GM23338 (cell line): ENCODE results near the gene TMEM132D. TPM values are rescaled to one million over a fixed set of nuclear protein-coding genes. Genes with fewer than 3 reads are reported as not detected.

Experiments
- ATAC-seq: fragments of 200-7000 bp; cut with Tn5 transposase; 3 replicates; pipeline ENCODE4 v1.9.1; 2020
- DNase-seq: peaks from one replicate; pipeline ENCODE4 v3.0.0-alpha.2; 2015; ENCODE audit warnings: low spot score
- H2AFZ ChIP-seq: fragments of 200-600 bp; sonication (generic); 2 replicates; pipeline ENCODE4 v1.8.0; 2016; ENCODE audit warnings: antibody characterized with exemption, mild to moderate bottlenecking, moderate library complexity
- H3F3A ChIP-seq: fragments of 200-600 bp; sonication (generic); replicated peaks from 2 replicates; pipeline ENCODE4 v1.8.0; 2017; ENCODE audit warnings: antibody characterized with exemption, mixed run types, low read depth
- H3K27ac ChIP-seq: fragments of 200-600 bp; sonication (generic); 2 replicates; pipeline ENCODE4 v1.6.1; 2016; ENCODE audit warnings: low read depth
- H3K27me3 ChIP-seq: fragments of 200-600 bp; sonication (generic); 2 replicates; pipeline ENCODE4 v1.8.0; 2016; ENCODE audit warnings: mild to moderate bottlenecking, mixed run types, moderate library complexity; ENCODE audit not compliant: insufficient read depth
- H3K36me3 ChIP-seq: fragments of 200-600 bp; sonication (generic); 2 replicates; pipeline ENCODE4 v1.8.0; 2016; ENCODE audit warnings: mild to moderate bottlenecking; ENCODE audit not compliant: insufficient read depth
- H3K4me1 ChIP-seq: fragments of 200-600 bp; sonication (generic); 2 replicates; pipeline ENCODE4 v1.8.0; 2016; ENCODE audit warnings: mild to moderate bottlenecking, moderate library complexity; ENCODE audit not compliant: insufficient read depth
- H3K4me2 ChIP-seq: fragments of 200-600 bp; sonication (generic); 2 replicates; pipeline ENCODE4 v1.7.1; 2017; ENCODE audit warnings: mixed run types
- H3K4me3 ChIP-seq: fragments of 200-600 bp; sonication (generic); 2 replicates; pipeline ENCODE4 v1.6.1; 2016; ENCODE audit warnings: mixed run types
- H3K79me2 ChIP-seq: fragments of 200-600 bp; sonication (generic); replicated peaks from 2 replicates; pipeline ENCODE4 v1.8.0; 2017; ENCODE audit warnings: mild to moderate bottlenecking; ENCODE audit not compliant: insufficient read depth
- H3K9me2 ChIP-seq: fragments of 200-600 bp; sonication (generic); 2 replicates; pipeline ENCODE4 v1.8.0; 2017; ENCODE audit not compliant: insufficient read depth
- H4K20me1 ChIP-seq: fragments of 200-600 bp; sonication (generic); replicated peaks from 2 replicates; pipeline ENCODE4 v1.8.0; 2017; ENCODE audit warnings: mild to moderate bottlenecking; ENCODE audit not compliant: insufficient read depth
- H3K27ac Mint-ChIP-seq: 2 replicates; pipeline ENCODE4 v1.8.0; 2020; ENCODE audit warnings: inconsistent platforms, mild to moderate bottlenecking, moderate library complexity, mixed read lengths
- H3K27me3 Mint-ChIP-seq: 3 replicates; pipeline ENCODE4 v1.8.0; 2022; ENCODE audit warnings: low read depth, mild to moderate bottlenecking, moderate library complexity, mixed read lengths, inconsistent platforms; ENCODE audit not compliant: insufficient read depth, poor library complexity
- H3K36me3 Mint-ChIP-seq: 3 replicates; pipeline ENCODE4 v1.8.0; 2021; ENCODE audit warnings: low read depth, mild to moderate bottlenecking, inconsistent platforms, moderate library complexity, mixed read lengths
- H3K4me1 Mint-ChIP-seq: 3 replicates; pipeline ENCODE4 v1.8.0; 2020; ENCODE audit warnings: mild to moderate bottlenecking, inconsistent platforms, mixed read lengths
- H3K4me3 Mint-ChIP-seq: 3 replicates; pipeline ENCODE4 v1.8.0; 2021; ENCODE audit warnings: moderate library complexity, mild to moderate bottlenecking, inconsistent platforms, mixed read lengths
- H3K9me3 Mint-ChIP-seq: 3 replicates; pipeline ENCODE4 v1.8.0; 2020; ENCODE audit warnings: moderate library complexity, mild to moderate bottlenecking, inconsistent platforms, mixed read lengths
- CREB1 ChIP-seq: fragments of 250-450 bp; sonication (Bioruptor Pico); IDR thresholded peaks from 2 replicates; pipeline ENCODE4 v1.5.0; 2020; ENCODE audit warnings: low read depth, mild to moderate bottlenecking, moderate library complexity
- CTCF ChIP-seq, 2 experiments: fragments of 200-600 bp in 1 of 2; sonication (generic) in 1 of 2; conservative IDR thresholded peaks; 2 replicates each; pipeline versions ENCODE4 v1.5.1 to v1.6.1; 2016 to 2017; ENCODE audit warnings: antibody characterized with exemption in 2 of 2, low read depth in 2 of 2, mild to moderate bottlenecking in 2 of 2, moderate library complexity in 1 of 2
- ETS1 ChIP-seq: IDR thresholded peaks from 2 replicates; pipeline ENCODE4 v1.6.1; 2016; ENCODE audit warnings: antibody characterized with exemption
- EZH2 ChIP-seq: fragments of 200-600 bp; sonication (generic); IDR thresholded peaks from one replicate; pipeline ENCODE4 v1.8.0; 2017; ENCODE audit warnings: antibody characterized with exemption, mild to moderate bottlenecking, low read depth; ENCODE audit not compliant: unreplicated experiment
- EZH2phosphoT487 ChIP-seq: fragments of 200-600 bp; sonication (generic); IDR thresholded peaks from one replicate; pipeline ENCODE4 v1.8.1; 2018; ENCODE audit warnings: antibody characterized with exemption; ENCODE audit not compliant: unreplicated experiment
- JUNB ChIP-seq: IDR thresholded peaks from one replicate; pipeline ENCODE4 v1.6.1; 2016; ENCODE audit warnings: antibody characterized with exemption; ENCODE audit not compliant: unreplicated experiment
- NANOG ChIP-seq: IDR thresholded peaks from 2 replicates; pipeline ENCODE4 v1.6.1; 2016; ENCODE audit warnings: antibody characterized with exemption, borderline replicate concordance
- POLR2AphosphoS5 ChIP-seq: IDR thresholded peaks from 2 replicates; pipeline ENCODE4 v1.6.1; 2016; ENCODE audit warnings: antibody characterized with exemption, low read depth
- REST ChIP-seq: IDR thresholded peaks from one replicate; pipeline ENCODE4 v1.6.1; 2018; ENCODE audit warnings: antibody characterized with exemption; ENCODE audit not compliant: unreplicated experiment
- STAT1 ChIP-seq: IDR thresholded peaks from one replicate; pipeline ENCODE4 v1.6.1; 2016; ENCODE audit warnings: antibody characterized with exemption; ENCODE audit not compliant: unreplicated experiment
- ZNF114 ChIP-seq: fragments of 250-450 bp; sonication (Bioruptor Pico); IDR thresholded peaks from 2 replicates; pipeline ENCODE4 v1.5.0; 2020; ENCODE audit warnings: mild to moderate bottlenecking, moderate library complexity
- ZNF331 ChIP-seq: fragments of 250-450 bp; sonication (Bioruptor Pico); IDR thresholded peaks from 2 replicates; pipeline ENCODE4 v1.5.0; 2020; ENCODE audit warnings: low read depth, mild to moderate bottlenecking, moderate library complexity
- ZNF462 ChIP-seq: fragments of 250-450 bp; sonication (Bioruptor Pico); IDR thresholded peaks from 2 replicates; pipeline ENCODE4 v1.5.0; 2020; ENCODE audit warnings: mild to moderate bottlenecking, moderate library complexity
- polyA plus RNA-seq: library from polyadenylated mRNA; unstranded; fragments of >200 nt; fragmentation: Nextera tagmentation; extraction: Ambion mirVana; gene quantifications from 2 replicates; pipeline ENCODE4 v1.2.1, GENCODE V29; 2016
- total RNA-seq: library from RNA; depleted of rRNA; stranded (reverse); fragments of >200 nt; shearing (Covaris generic); gene quantifications from 2 replicates; pipeline ENCODE4 v1.2.3, GENCODE V29; 2014

The TMEM132D gene
- total and polyA plus RNA-seq, 2 experiments from 2014 or later: 0.44 to 5.3 TPM

- DNase-seq (no peak), ATAC-seq (no peak)
- Histone ChIP-seq H3K9me2 (no peaks in the 10 kb centered on the region), H3K4me3 (no peak overlapping the region), H3K79me2 (no peaks in the 10 kb centered on the region), H3K27me3 (no peaks in the 10 kb centered on the region), H3K4me1 (no peaks in the 10 kb centered on the region), H3K36me3 (no peaks in the 10 kb centered on the region), H4K20me1 (no peaks in the 10 kb centered on the region), H2AFZ (no peak overlapping the region), H3K4me2 (no peak overlapping the region), H3F3A (no peaks in the 10 kb centered on the region), H3K27ac (no peak overlapping the region)
- peaks cover 1% of the 10 kb centered on the region for H3K27me3 Mint-ChIP-seq
- H3K4me1 Mint-ChIP-seq: no peaks in the 10 kb centered on the region
- TF ChIP-seq EZH2phosphoT487: no peak
- no peak for TF ChIP-seq ETS1
- TF ChIP-seq REST: no peak
- TF ChIP-seq STAT1: no peak
- no peak for TF ChIP-seq EZH2
- no peak for TF ChIP-seq POLR2AphosphoS5
- no peak for TF ChIP-seq CREB1 (CRISPR knock-in tag)
- TF ChIP-seq NANOG: no peak
- no peak for TF ChIP-seq ZNF462
- no peak for TF ChIP-seq ZNF114 (CRISPR knock-in tag)
- TF ChIP-seq JUNB: no peak
- no peak for TF ChIP-seq CTCF (conservative IDR thresholded peaks at IDR 0.05; ENCODE audit: low read depth in 2 of 2)
- TF ChIP-seq ZNF331: no peak
- no peak overlapping the region for H3K27ac Mint-ChIP-seq
- peaks cover 37% of the 10 kb centered on the region for H3K36me3 Mint-ChIP-seq
- H3K9me3 Mint-ChIP-seq: peaks cover 92% of the 10 kb centered on the region
- H3K4me3 Mint-ChIP-seq: no peak overlapping the region
These were observed 363.6 kb downstream of the TMEM132D start for GRCh38 chr12:129540249-129540648.
